ENCODE results near the gene NT5M.

NT5M gene

DNA sequence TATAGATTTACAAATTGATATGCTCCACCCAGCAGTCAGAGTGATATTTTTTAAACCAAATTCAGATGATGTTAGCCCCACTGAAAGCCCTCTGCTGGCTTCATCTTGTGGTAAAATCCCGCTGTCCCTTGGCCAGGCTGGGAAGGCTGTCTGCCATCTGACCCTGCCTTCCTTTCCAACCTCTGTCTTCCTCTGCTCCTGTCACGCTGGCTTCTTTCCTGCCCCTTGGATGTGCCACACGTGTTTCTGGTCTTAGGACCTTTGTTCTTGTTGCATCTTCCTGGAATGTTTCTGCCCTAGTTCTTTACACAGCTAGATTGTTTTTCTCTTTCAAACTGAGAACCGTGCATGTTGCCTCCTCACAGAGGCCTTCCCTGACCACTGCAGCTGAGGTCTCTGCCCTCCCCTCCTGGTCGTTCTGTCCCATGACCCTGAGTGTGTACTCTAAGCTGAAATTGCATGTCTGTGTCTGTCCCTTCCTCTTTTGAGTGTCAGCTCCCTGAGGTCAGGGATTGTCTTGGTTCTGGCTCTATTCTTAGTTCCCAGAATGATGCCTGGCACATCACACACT, 11.4 kb downstream of the NT5M start:
- H3K36me3 ChIP-seq (ENCODE audit: control insufficient read depth, insufficient read depth, low read length), result no peaks in the 10 kb centered on the region
- H3K9ac ChIP-seq (ENCODE audit: low read length), result no peak overlapping the region
- no peak for DNase-seq
- H2BK5ac ChIP-seq (ENCODE audit: low read length), result no peak overlapping the region
- no peak overlapping the region for H3K4me3 ChIP-seq (ENCODE audit: low read length)
- no peak overlapping the region for H2BK120ac ChIP-seq (ENCODE audit: low read depth, low read length)
- no peak overlapping the region for H4K8ac ChIP-seq (ENCODE audit: low read depth, low read length)
- no peak overlapping the region for H2AK5ac ChIP-seq (ENCODE audit: low read length)
- H3K27me3 ChIP-seq (ENCODE audit: insufficient read depth, low read length, poor library complexity), result no peaks in the 10 kb centered on the region
- no CpG with 5 or more reads among the region's 5 CpGs for WGBS (ENCODE audit: extremely low coverage, insufficient coverage, low lambda C conversion rate)
- H2BK15ac ChIP-seq (replicated peaks; ENCODE audit: low read depth), result no peak overlapping the region
- no peaks in the 10 kb centered on the region for H3K79me2 ChIP-seq (ENCODE audit: control insufficient read depth, insufficient read depth, low read length)
- H3K23ac ChIP-seq (ENCODE audit: low read length), result no peak overlapping the region
- H3K27ac ChIP-seq (ENCODE audit: low read depth, low read length), result no peak overlapping the region
- no peaks in the 10 kb centered on the region for H3K79me1 ChIP-seq (ENCODE audit: low read length)
- no peak overlapping the region for H3K4me2 ChIP-seq (ENCODE audit: low read length)
- no peak overlapping the region for H3K4ac ChIP-seq (ENCODE audit: low read depth, low read length)
- no peaks in the 10 kb centered on the region for H3K4me1 ChIP-seq (ENCODE audit: control insufficient read depth, low read depth, low read length)
- no peak overlapping the region for H3K56ac ChIP-seq (ENCODE audit: low read length)
- H3K18ac ChIP-seq (ENCODE audit: low read length), result no peak overlapping the region
- no peak overlapping the region for H4K5ac ChIP-seq (ENCODE audit: low read length)

DNA sequence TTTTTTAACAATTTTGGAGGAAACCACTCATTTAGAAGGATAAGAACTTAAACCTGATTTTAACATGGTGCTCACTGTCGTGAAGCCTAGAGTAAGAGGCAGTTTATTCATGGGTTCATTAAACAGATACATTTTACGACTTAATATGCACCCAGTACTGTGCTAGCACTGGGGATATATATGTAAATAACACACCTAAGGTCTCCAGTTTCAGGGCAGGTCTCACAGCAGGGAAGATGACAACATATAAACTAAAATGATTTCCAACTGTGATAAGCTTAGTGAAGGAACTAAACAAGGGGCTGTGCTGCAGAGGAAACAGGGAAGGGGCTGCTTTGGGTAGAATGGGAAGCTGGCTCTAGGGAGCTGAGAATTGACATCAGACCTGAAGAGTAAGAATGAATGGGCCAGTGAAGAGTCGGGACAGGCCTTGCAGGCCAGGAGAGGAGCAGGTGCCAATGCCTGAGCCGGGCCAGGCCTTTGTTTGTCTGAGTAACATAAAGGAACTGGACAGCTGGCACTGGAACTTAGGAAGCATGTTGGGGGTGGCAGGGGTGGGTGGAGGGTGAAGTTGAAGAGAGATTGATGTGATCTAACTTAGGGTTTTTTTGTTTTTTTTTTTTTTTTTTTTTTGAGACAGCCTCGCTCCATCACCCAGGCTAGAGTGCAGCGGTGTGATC, 12.1 kb downstream of the NT5M start:
- Histone ChIP-seq H3K4me1 (ENCODE audit: control insufficient read depth, low read depth, low read length) (no peaks in the 10 kb centered on the region), H3K36me3 (ENCODE audit: control insufficient read depth, insufficient read depth, low read length) (no peaks in the 10 kb centered on the region), H3K79me2 (ENCODE audit: control insufficient read depth, insufficient read depth, low read length) (no peaks in the 10 kb centered on the region), H3K23ac (ENCODE audit: low read length) (no peak overlapping the region), H3K4ac (ENCODE audit: low read depth, low read length) (no peak overlapping the region), H3K4me3 (ENCODE audit: low read length) (no peak overlapping the region), H3K79me1 (ENCODE audit: low read length) (no peaks in the 10 kb centered on the region), H3K27me3 (ENCODE audit: insufficient read depth, low read length, poor library complexity) (no peaks in the 10 kb centered on the region), H3K9ac (ENCODE audit: low read length) (no peak overlapping the region), H2BK15ac (replicated peaks; ENCODE audit: low read depth) (no peak overlapping the region), H3K56ac (ENCODE audit: low read length) (no peak overlapping the region), H4K8ac (ENCODE audit: low read depth, low read length) (no peak overlapping the region), H3K18ac (ENCODE audit: low read length) (no peak overlapping the region), H2AK5ac (ENCODE audit: low read length) (no peak overlapping the region), H2BK120ac (ENCODE audit: low read depth, low read length) (no peak overlapping the region), H2BK5ac (ENCODE audit: low read length) (no peak overlapping the region), H4K5ac (ENCODE audit: low read length) (no peak overlapping the region), H3K27ac (ENCODE audit: low read depth, low read length) (no peak overlapping the region), H3K4me2 (ENCODE audit: low read length) (no peak overlapping the region)
- DNase-seq, result peak; percentile 22
- no CpG with 5 or more reads among the region's 6 CpGs for WGBS (ENCODE audit: extremely low coverage, insufficient coverage, low lambda C conversion rate)

DNA sequence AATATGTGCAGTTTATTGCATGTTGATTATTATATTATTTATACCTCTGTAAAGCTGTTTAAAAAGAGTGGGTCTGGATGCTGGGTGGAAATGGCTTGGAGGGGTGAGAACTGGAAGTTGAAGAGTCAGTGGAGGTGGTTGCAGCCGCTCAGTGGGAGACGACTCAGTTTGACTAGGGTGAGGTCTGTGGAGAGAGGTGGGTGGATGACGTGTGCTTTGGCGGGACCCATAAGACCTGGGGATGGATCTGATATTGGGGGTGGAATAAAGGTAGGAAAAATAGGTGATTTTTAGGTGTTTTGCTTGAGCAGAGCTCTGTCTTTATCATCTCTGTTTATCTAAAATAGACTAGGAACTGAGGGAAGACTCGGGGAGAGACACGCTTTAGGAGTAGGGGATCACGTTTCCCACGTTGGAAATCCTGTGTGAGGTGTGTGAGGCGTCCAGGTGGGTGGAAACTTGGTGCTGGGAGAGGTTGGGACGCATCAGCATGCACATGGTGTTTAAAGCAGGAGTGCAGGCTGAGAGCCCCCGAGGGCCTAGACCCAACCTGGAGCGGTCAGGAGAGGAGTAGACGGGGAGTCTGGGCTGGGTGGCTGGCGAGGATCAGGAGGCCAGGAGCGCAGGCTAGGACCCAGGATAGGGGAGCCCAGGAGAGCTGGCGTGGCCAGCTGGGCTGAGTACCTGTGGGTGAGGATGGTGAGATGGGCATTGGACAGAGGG, 17.2 kb downstream of the NT5M start:
- H2BK15ac ChIP-seq (replicated peaks; ENCODE audit: low read depth), result no peak overlapping the region
- no peak overlapping the region for H2AK5ac ChIP-seq (ENCODE audit: low read length)
- DNase-seq, result no peak
- H3K4me2 ChIP-seq (ENCODE audit: low read length), result no peak overlapping the region
- no peak overlapping the region for H2BK5ac ChIP-seq (ENCODE audit: low read length)
- H3K4ac ChIP-seq (ENCODE audit: low read depth, low read length), result no peak overlapping the region
- no peak overlapping the region for H3K27ac ChIP-seq (ENCODE audit: low read depth, low read length)
- H3K27me3 ChIP-seq (ENCODE audit: insufficient read depth, low read length, poor library complexity), result no peaks in the 10 kb centered on the region
- no peak overlapping the region for H4K5ac ChIP-seq (ENCODE audit: low read length)
- no peak overlapping the region for H3K18ac ChIP-seq (ENCODE audit: low read length)
- H3K79me2 ChIP-seq (ENCODE audit: control insufficient read depth, insufficient read depth, low read length), result no peaks in the 10 kb centered on the region
- no peak overlapping the region for H3K23ac ChIP-seq (ENCODE audit: low read length)
- H3K4me1 ChIP-seq (ENCODE audit: control insufficient read depth, low read depth, low read length), result no peaks in the 10 kb centered on the region
- no peaks in the 10 kb centered on the region for H3K79me1 ChIP-seq (ENCODE audit: low read length)
- H3K9ac ChIP-seq (ENCODE audit: low read length), result no peak overlapping the region
- H3K56ac ChIP-seq (ENCODE audit: low read length), result no peak overlapping the region
- no peaks in the 10 kb centered on the region for H3K36me3 ChIP-seq (ENCODE audit: control insufficient read depth, insufficient read depth, low read length)
- no peak overlapping the region for H4K8ac ChIP-seq (ENCODE audit: low read depth, low read length)
- no peak overlapping the region for H2BK120ac ChIP-seq (ENCODE audit: low read depth, low read length)
- WGBS (ENCODE audit: extremely low coverage, insufficient coverage, low lambda C conversion rate), result no CpG with 5 or more reads among the region's 16 CpGs
- no peak overlapping the region for H3K4me3 ChIP-seq (ENCODE audit: low read length)

DNA sequence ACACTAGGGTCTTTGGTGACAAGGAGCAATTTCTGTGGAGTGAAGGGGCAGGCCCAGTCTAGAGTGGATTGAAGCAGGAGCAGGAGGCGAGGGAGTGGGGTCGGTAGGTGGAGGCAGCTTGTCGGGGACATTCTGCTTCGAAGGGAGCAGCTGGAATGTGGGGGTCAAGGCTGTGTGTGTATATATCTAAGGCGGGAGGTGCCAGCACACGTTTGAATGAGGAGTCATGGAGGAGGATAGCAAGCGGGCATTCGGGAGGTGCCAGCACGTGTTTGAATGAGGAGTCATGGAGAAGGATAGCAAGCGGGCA, 17.7 kb downstream of the NT5M start:
- H3K79me2 ChIP-seq (ENCODE audit: control insufficient read depth, insufficient read depth, low read length), result no peaks in the 10 kb centered on the region
- H3K27ac ChIP-seq (ENCODE audit: low read depth, low read length), result no peak overlapping the region
- no peak overlapping the region for H3K23ac ChIP-seq (ENCODE audit: low read length)
- no peak overlapping the region for H4K8ac ChIP-seq (ENCODE audit: low read depth, low read length)
- no peak overlapping the region for H2BK5ac ChIP-seq (ENCODE audit: low read length)
- no peak overlapping the region for H3K9ac ChIP-seq (ENCODE audit: low read length)
- H3K18ac ChIP-seq (ENCODE audit: low read length), result no peak overlapping the region
- no peak overlapping the region for H3K4me2 ChIP-seq (ENCODE audit: low read length)
- H3K27me3 ChIP-seq (ENCODE audit: insufficient read depth, low read length, poor library complexity), result no peaks in the 10 kb centered on the region
- H3K4me1 ChIP-seq (ENCODE audit: control insufficient read depth, low read depth, low read length), result no peaks in the 10 kb centered on the region
- DNase-seq, result no peak
- H3K4ac ChIP-seq (ENCODE audit: low read depth, low read length), result no peak overlapping the region
- H4K5ac ChIP-seq (ENCODE audit: low read length), result no peak overlapping the region
- H2BK120ac ChIP-seq (ENCODE audit: low read depth, low read length), result no peak overlapping the region
- H2AK5ac ChIP-seq (ENCODE audit: low read length), result no peak overlapping the region
- no peaks in the 10 kb centered on the region for H3K36me3 ChIP-seq (ENCODE audit: control insufficient read depth, insufficient read depth, low read length)
- no peaks in the 10 kb centered on the region for H3K79me1 ChIP-seq (ENCODE audit: low read length)
- no peak overlapping the region for H3K4me3 ChIP-seq (ENCODE audit: low read length)
- H2BK15ac ChIP-seq (replicated peaks; ENCODE audit: low read depth), result no peak overlapping the region
- WGBS (ENCODE audit: extremely low coverage, insufficient coverage, low lambda C conversion rate), result no CpG with 5 or more reads among the region's 10 CpGs
- no peak overlapping the region for H3K56ac ChIP-seq (ENCODE audit: low read length)

DNA sequence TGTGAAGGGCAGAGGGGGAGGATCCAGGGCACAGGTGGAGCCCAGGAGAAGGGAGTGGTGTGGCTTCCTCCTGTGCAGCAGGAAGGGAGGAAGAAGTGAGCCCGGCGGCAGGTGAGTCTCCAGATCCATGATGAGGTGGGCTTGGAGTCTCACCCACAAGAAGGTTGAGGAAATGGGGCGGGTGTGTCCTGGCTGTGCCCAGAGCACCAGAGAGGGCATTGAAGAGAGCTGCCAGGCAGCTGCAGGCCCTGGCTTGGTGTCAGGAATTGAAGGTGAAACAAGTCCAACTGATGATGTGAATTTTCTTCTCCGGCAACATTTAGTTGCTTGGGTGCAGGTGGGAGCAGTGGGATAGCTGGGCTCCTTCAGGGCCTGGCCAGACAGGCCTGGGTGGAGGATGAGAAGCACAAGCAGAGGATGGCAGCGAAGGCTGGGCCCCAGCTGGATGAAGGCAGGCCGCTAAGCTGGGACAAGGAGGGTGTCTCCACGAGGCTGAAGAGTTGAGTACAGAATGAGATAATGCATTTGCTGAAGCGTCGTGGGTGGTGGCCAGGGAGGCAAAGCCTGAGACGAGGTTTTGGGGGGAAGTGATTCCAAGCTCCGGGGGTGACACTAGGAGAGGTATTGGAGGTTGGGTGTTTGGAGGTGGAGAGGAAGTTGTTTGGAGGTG, 18.3 kb downstream of the NT5M start:
- H3K56ac ChIP-seq (ENCODE audit: low read length), result no peak overlapping the region
- H3K4me3 ChIP-seq (ENCODE audit: low read length), result no peak overlapping the region
- no peaks in the 10 kb centered on the region for H3K36me3 ChIP-seq (ENCODE audit: control insufficient read depth, insufficient read depth, low read length)
- H4K5ac ChIP-seq (ENCODE audit: low read length), result no peak overlapping the region
- H3K4ac ChIP-seq (ENCODE audit: low read depth, low read length), result no peak overlapping the region
- no peak for DNase-seq
- WGBS (ENCODE audit: extremely low coverage, insufficient coverage, low lambda C conversion rate), result no CpG with 5 or more reads among the region's 11 CpGs
- H3K79me1 ChIP-seq (ENCODE audit: low read length), result no peaks in the 10 kb centered on the region
- no peak overlapping the region for H2BK120ac ChIP-seq (ENCODE audit: low read depth, low read length)
- H2BK5ac ChIP-seq (ENCODE audit: low read length), result no peak overlapping the region
- no peak overlapping the region for H3K23ac ChIP-seq (ENCODE audit: low read length)
- H3K79me2 ChIP-seq (ENCODE audit: control insufficient read depth, insufficient read depth, low read length), result no peaks in the 10 kb centered on the region
- no peak overlapping the region for H3K9ac ChIP-seq (ENCODE audit: low read length)
- H3K18ac ChIP-seq (ENCODE audit: low read length), result no peak overlapping the region
- no peak overlapping the region for H3K4me2 ChIP-seq (ENCODE audit: low read length)
- no peaks in the 10 kb centered on the region for H3K27me3 ChIP-seq (ENCODE audit: insufficient read depth, low read length, poor library complexity)
- no peak overlapping the region for H4K8ac ChIP-seq (ENCODE audit: low read depth, low read length)
- H3K4me1 ChIP-seq (ENCODE audit: control insufficient read depth, low read depth, low read length), result no peaks in the 10 kb centered on the region
- no peak overlapping the region for H2BK15ac ChIP-seq (replicated peaks; ENCODE audit: low read depth)
- no peak overlapping the region for H3K27ac ChIP-seq (ENCODE audit: low read depth, low read length)
- no peak overlapping the region for H2AK5ac ChIP-seq (ENCODE audit: low read length)
